A673 (cell line): Measurements from ENCODE around the gene EXOSC2. TPM values are rescaled to one million over a fixed set of nuclear protein-coding genes. Genes with fewer than 3 reads are reported as not detected.

ENCODE experiments used
- BruUV-seq: library from RNA; stranded (reverse); fragments of 400-500 nt; replicated peaks from 2 replicates; lab custom pipeline; 2021; lab: Mats Ljungman, UMichigan
- CTCF ChIA-PET: fragments of 300-600 bp; sonication (Branson Sonifier 250); formaldehyde crosslinking; loops from one replicate; lab custom pipeline; 2022; ENCODE audit warnings: antibody characterized with exemption; lab: Charles Lee
- POLR2A ChIA-PET: fragments of 300-600 bp; sonication (Branson Sonifier 250); formaldehyde crosslinking; loops from one replicate; lab custom pipeline; 2022; ENCODE audit warnings: antibody characterized with exemption; ENCODE audit not compliant: low non-redundant PET; lab: Charles Lee
- DNase-seq: peaks from one replicate; pipeline ENCODE4 v3.0.0-alpha.2; 2015; ENCODE audit warnings: low spot score
- H3K27ac ChIP-seq: fragments of 200-600 bp; sonication (generic); 2 replicates; pipeline ENCODE4 v1.5.1; 2016; ENCODE audit warnings: mixed run types, low read depth, mild to moderate bottlenecking, mixed read lengths, antibody characterized with exemption, low read length; ENCODE audit not compliant: poor library complexity, severe bottlenecking
- H3K27me3 ChIP-seq: fragments of 200-600 bp; sonication (generic); replicated peaks from 2 replicates; pipeline ENCODE4 v1.6.1; 2017; ENCODE audit warnings: mixed run types, low read depth, mild to moderate bottlenecking, mixed read lengths, antibody characterized with exemption, low read length; ENCODE audit not compliant: insufficient read depth, poor library complexity
- H3K36me3 ChIP-seq: fragments of 200-600 bp; sonication (generic); 2 replicates; pipeline ENCODE4 v1.6.1; 2016; ENCODE audit warnings: mixed run types, mild to moderate bottlenecking, mixed read lengths, antibody characterized with exemption, low read length; ENCODE audit not compliant: insufficient read depth, poor library complexity, severe bottlenecking
- H3K4me1 ChIP-seq: fragments of 200-600 bp; sonication (generic); 2 replicates; pipeline ENCODE4 v1.6.1; 2017; ENCODE audit warnings: mixed run types, mild to moderate bottlenecking, mixed read lengths, antibody characterized with exemption, low read length; ENCODE audit not compliant: insufficient read depth, poor library complexity, severe bottlenecking
- H3K4me3 ChIP-seq: fragments of 200-600 bp; sonication (generic); 2 replicates; pipeline ENCODE4 v1.5.1; 2016; ENCODE audit warnings: low read depth, mixed run types, mild to moderate bottlenecking, mixed read lengths, low read length; ENCODE audit not compliant: poor library complexity, severe bottlenecking
- H3K9me3 ChIP-seq: fragments of 200-600 bp; sonication (generic); 2 replicates; pipeline ENCODE4 v1.6.1; 2016; ENCODE audit warnings: mixed run types, low read depth, mild to moderate bottlenecking, mixed read lengths, antibody characterized with exemption, low read length; ENCODE audit not compliant: poor library complexity, severe bottlenecking
- EZH2 ChIP-seq: fragments of 200-600 bp; sonication (generic); IDR thresholded peaks from 2 replicates; pipeline ENCODE4 v1.6.1; 2017; ENCODE audit warnings: borderline replicate concordance, low read depth, mild to moderate bottlenecking, mixed read lengths, antibody characterized with exemption, low read length; ENCODE audit not compliant: poor library complexity, severe bottlenecking
- intact Hi-C: fragments of 100-400 bp; cut with micrococcal nuclease; formaldehyde crosslinking; loops from one replicate; pipeline ENCODE4 v1.10.0; 2022; ENCODE audit not compliant: unreplicated experiment
- total RNA-seq: library from RNA; stranded (reverse); gene quantifications from 2 replicates; pipeline ENCODE4 v1.2.3, GENCODE V29; 2021
- TF ChIP-seq, protein P1 (sequence below): fragments of 300-800, 200-600 bp; sonication (generic); conservative IDR thresholded peaks from 2 replicates; pipeline ENCODE4 v1.5.1; 2017; ENCODE audit warnings: low read depth, mild to moderate bottlenecking, antibody characterized with exemption, low read length, moderate library complexity, mixed read lengths

Gene EXOSC2
- total RNA-seq, 1 experiment from 2014 or later, result 109 TPM

DNA sequence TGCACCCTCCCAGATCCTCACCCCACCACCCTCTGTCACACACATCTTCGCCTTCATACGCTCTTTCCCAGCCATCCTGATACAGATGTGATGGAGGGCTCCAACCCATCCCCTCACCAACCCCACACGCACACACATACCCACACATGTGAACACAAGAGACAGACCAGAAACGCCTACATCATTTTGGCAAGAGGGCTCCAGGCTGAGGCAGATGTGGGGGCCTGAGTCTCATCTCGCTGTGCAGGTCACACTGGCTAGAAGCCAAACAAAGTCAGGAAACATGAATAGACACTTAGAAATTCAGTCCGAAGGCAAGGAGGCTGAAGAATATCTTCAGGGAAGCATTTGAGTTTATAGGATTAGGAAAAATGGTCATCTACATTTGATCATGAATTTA, 22.9 kb upstream of the EXOSC2 start:
- H3K27ac ChIP-seq, result no peak overlapping the region
- no peak overlapping the region for H3K4me3 ChIP-seq
- ChIA-PET CTCF (no interaction called here), POLR2A (no interaction called here)
- BruUV-seq, result no TSS peak
- peaks cover 27% of the 10 kb centered on the region for H3K27me3 ChIP-seq
- TF ChIP-seq, protein P1, sequence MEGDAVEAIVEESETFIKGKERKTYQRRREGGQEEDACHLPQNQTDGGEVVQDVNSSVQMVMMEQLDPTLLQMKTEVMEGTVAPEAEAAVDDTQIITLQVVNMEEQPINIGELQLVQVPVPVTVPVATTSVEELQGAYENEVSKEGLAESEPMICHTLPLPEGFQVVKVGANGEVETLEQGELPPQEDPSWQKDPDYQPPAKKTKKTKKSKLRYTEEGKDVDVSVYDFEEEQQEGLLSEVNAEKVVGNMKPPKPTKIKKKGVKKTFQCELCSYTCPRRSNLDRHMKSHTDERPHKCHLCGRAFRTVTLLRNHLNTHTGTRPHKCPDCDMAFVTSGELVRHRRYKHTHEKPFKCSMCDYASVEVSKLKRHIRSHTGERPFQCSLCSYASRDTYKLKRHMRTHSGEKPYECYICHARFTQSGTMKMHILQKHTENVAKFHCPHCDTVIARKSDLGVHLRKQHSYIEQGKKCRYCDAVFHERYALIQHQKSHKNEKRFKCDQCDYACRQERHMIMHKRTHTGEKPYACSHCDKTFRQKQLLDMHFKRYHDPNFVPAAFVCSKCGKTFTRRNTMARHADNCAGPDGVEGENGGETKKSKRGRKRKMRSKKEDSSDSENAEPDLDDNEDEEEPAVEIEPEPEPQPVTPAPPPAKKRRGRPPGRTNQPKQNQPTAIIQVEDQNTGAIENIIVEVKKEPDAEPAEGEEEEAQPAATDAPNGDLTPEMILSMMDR, result no peak
- no peak for TF ChIP-seq EZH2
- H3K4me1 ChIP-seq, result peaks cover 5% of the 10 kb centered on the region
- intact Hi-C loops, result no loop called here
- H3K9me3 ChIP-seq, result no peaks in the 10 kb centered on the region
- H3K36me3 ChIP-seq, result no peaks in the 10 kb centered on the region
- no peak for DNase-seq

DNA sequence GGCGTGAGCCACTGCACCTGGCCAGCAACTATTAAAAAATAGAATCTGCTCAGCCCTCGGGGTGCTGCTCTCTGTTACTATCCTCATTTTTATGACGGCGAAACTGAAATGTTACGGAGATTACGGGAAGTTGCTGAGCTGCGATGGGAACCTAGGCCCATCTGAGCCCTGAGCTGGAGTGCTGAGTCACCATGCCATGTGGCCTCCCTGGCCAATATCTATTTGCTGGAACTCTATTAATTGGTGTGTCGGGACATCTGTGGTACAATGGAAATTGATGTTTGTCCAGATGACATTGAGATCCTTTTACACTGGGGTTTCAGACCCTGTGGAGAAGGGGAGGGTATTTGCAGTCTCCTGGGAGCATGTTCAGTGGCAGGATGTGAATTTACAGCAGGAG, 21.1 kb upstream of the EXOSC2 start:
- intact Hi-C loops, result no loop called here
- DNase-seq, result no peak
- POLR2A ChIA-PET, result no interaction called here
- TF ChIP-seq, protein P1, result no peak
- no peak for TF ChIP-seq EZH2
- Histone ChIP-seq H3K27me3 (peaks cover 9% of the 10 kb centered on the region), H3K36me3 (no peaks in the 10 kb centered on the region), H3K4me3 (no peak overlapping the region), H3K27ac (no peak overlapping the region), H3K4me1 (no peaks in the 10 kb centered on the region), H3K9me3 (no peaks in the 10 kb centered on the region)
- no TSS peak for BruUV-seq
- CTCF ChIA-PET, result no interaction called here

DNA sequence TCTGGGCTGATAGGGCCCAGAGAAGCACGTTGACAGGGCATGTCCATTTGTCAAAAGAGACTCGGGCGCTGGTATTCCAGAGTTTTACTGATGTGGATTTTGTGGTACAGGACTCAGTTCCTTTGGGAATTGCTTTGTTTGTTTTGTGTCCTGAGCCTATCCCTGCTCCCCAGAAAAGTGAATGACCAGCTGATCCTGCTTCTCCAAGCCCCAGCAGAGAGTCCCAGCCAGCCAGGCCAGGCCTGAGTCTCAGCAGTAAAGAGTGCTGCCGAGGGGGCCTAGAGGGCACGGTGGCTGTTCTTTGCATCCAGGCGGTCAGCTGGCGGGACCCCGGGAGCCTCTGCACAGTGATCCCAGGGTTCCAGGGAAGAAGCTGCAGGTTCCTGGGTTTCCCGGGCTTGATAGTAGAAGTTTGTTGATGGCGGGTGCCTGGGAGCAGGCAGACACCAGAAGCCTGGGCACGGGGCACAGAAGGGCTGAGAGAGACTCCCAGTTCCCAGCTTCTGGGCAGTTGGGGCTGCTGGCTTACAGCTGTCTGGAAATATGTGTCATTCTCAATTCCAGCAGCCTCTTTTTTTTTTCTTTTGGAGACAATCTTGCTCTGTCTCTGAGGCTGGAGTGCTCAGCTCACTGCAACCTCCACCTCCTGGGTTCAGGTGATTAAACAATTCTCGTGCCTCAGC, 20.5 kb upstream of the EXOSC2 start:
- DNase-seq, result no peak
- no peaks in the 10 kb centered on the region for H3K9me3 ChIP-seq
- TF ChIP-seq, protein P1, result no peak
- TF ChIP-seq EZH2, result no peak
- POLR2A ChIA-PET, result no interaction called here
- intact Hi-C loops, result no loop called here
- H3K27me3 ChIP-seq, result peaks cover 3% of the 10 kb centered on the region
- no peak overlapping the region for H3K4me3 ChIP-seq
- BruUV-seq, result no TSS peak
- no peaks in the 10 kb centered on the region for H3K4me1 ChIP-seq
- CTCF ChIA-PET, result no interaction called here
- no peak overlapping the region for H3K27ac ChIP-seq
- H3K36me3 ChIP-seq, result no peaks in the 10 kb centered on the region
